ENCODE measurements around the gene DLG2.
"Not testable (repeated sequence)": the region's sequence is repeated elsewhere in the genome, so short reads cannot be mapped to it uniquely, and the experiment has no call there.

The DLG2 gene

GRCh38 chr11:84882056-84882455 lies 745.1 kb downstream of the DLG2 start:
- no peak for DNase-seq

- no peak for DNase-seq
Measured at GRCh38 chr11:84871116-84871515, 756.0 kb downstream of the DLG2 start.

GRCh38 chr11:84870486-84870885 lies 756.7 kb downstream of the DLG2 start:
- DNase-seq: no peak

- DNase-seq: no peak
Measured at GRCh38 chr11:84866922-84867321, 760.2 kb downstream of the DLG2 start.

- DNase-seq: no peak
Measured at GRCh38 chr11:84865791-84866535, 761.2 kb downstream of the DLG2 start.

- no peak for DNase-seq
Measured at GRCh38 chr11:84865257-84865656, 761.9 kb downstream of the DLG2 start.

GRCh38 chr11:84857746-84858145 lies 769.4 kb downstream of the DLG2 start:
- no peak for DNase-seq

GRCh38 chr11:84855508-84856245 lies 771.5 kb downstream of the DLG2 start:
- no peak for DNase-seq

GRCh38 chr11:84854498-84854880 lies 772.7 kb downstream of the DLG2 start:
- no peak for DNase-seq

- DNase-seq: no peak
Measured at GRCh38 chr11:84853841-84854497, 773.2 kb downstream of the DLG2 start.

GRCh38 chr11:84847842-84848241 lies 779.3 kb downstream of the DLG2 start:
- DNase-seq: no peak

GRCh38 chr11:84840201-84840600 lies 786.9 kb downstream of the DLG2 start:
- DNase-seq: not testable (repeated sequence)

- no peak for DNase-seq
Measured at GRCh38 chr11:84837402-84838069, 789.6 kb downstream of the DLG2 start.

- no peak for DNase-seq
Measured at GRCh38 chr11:84836371-84836770, 790.8 kb downstream of the DLG2 start.

GRCh38 chr11:84833488-84834088 lies 793.6 kb downstream of the DLG2 start:
- DNase-seq: no peak

- no peak for DNase-seq
Measured at GRCh38 chr11:84830372-84830771, 796.8 kb downstream of the DLG2 start.

- DNase-seq: no peak
Measured at GRCh38 chr11:84829162-84829561, 798.0 kb downstream of the DLG2 start.

- DNase-seq: no peak
Measured at GRCh38 chr11:84828616-84829015, 798.5 kb downstream of the DLG2 start.

GRCh38 chr11:84825106-84825660 lies 802.0 kb downstream of the DLG2 start:
- no peak for DNase-seq

- no peak for DNase-seq
Measured at GRCh38 chr11:84824624-84825023, 802.5 kb downstream of the DLG2 start.

- no peak for DNase-seq
Measured at GRCh38 chr11:84819537-84819936, 807.6 kb downstream of the DLG2 start.

- no peak for DNase-seq
Measured at GRCh38 chr11:84819128-84819527, 808.0 kb downstream of the DLG2 start.

GRCh38 chr11:84817998-84818397 lies 809.1 kb downstream of the DLG2 start:
- no peak for DNase-seq
